SK-N-MC (cell line): Measurements from ENCODE around the gene CELSR3.

ENCODE experiments used
- DNase-seq: peaks from one replicate; pipeline ENCODE4 v3.0.0-alpha.2; 2011; ENCODE audit warnings: low read depth, low spot score
- H3K27ac ChIP-seq: fragments of 200-600 bp; sonication (generic); 2 replicates; pipeline ENCODE4 v1.5.1; 2016; ENCODE audit warnings: mixed run types
- H3K36me3 ChIP-seq: fragments of 200-600 bp; sonication (generic); 2 replicates; pipeline ENCODE4 v1.6.1; 2017; ENCODE audit warnings: antibody characterized with exemption, low read length, mixed read lengths; ENCODE audit not compliant: insufficient read depth
- H3K4me3 ChIP-seq: fragments of 200-600 bp; sonication (generic); 2 replicates; pipeline ENCODE4 v1.5.1; 2016
- H3K9ac ChIP-seq: fragments of 200-600 bp; sonication (generic); 2 replicates; pipeline ENCODE4 v1.8.0; 2017; ENCODE audit warnings: mixed run types, mixed read lengths; ENCODE audit not compliant: insufficient read length
- H3K9me3 ChIP-seq: fragments of 200-600 bp; sonication (generic); 2 replicates; pipeline ENCODE4 v1.6.1; 2017; ENCODE audit warnings: low read depth, mild to moderate bottlenecking, antibody characterized with exemption, low read length, moderate library complexity, mixed read lengths
- EZH2 ChIP-seq: fragments of 200-600 bp; sonication (generic); IDR thresholded peaks from one replicate; pipeline ENCODE4 v1.6.1; 2017; ENCODE audit warnings: antibody characterized with exemption
- FOXP2 ChIP-seq: optimal IDR thresholded peaks from 2 replicates; pipeline ENCODE3; 2011; ENCODE audit warnings: mild to moderate bottlenecking, moderate library complexity; ENCODE audit not compliant: insufficient read depth; ENCODE audit errors: extremely low read length, control extremely low read depth
- POLR2AphosphoS5 ChIP-seq: IDR thresholded peaks from 2 replicates; pipeline ENCODE4 v1.6.1; 2012; ENCODE audit warnings: mild to moderate bottlenecking, low read depth, low read length, borderline replicate concordance

CELSR3 gene

DNA sequence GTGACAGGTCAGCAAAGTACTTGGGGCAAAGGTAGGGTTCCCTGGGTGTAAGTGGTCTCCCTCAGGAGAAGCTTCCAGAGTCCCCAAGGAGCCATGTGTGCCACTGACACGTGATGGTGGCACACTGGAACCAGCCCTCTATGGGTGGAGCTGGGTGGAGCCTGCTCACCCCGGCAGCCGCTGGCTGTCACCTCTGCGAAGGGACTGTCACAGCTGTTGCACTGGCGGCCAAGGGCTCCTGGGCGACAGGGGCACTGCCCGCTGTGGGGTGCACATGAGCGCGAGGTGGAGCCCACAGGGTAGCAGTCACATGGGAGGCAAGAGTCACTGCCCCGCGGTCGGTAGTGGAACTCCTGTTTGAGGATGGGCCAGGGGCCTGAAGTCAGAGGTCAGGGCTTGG, 12.0 kb downstream of the CELSR3 start:
- H3K27ac ChIP-seq = no peak overlapping the region
- H3K9ac ChIP-seq = no peak overlapping the region
- H3K36me3 ChIP-seq = no peaks in the 10 kb centered on the region
- TF ChIP-seq EZH2 (no peak), POLR2AphosphoS5 (no peak), FOXP2 (no peak)
- H3K9me3 ChIP-seq = no peaks in the 10 kb centered on the region
- no peak for DNase-seq
- no peak overlapping the region for H3K4me3 ChIP-seq

- Histone ChIP-seq H3K36me3 (no peaks in the 10 kb centered on the region), H3K9me3 (no peaks in the 10 kb centered on the region), H3K27ac (no peak overlapping the region), H3K4me3 (no peak overlapping the region), H3K9ac (no peak overlapping the region)
- no peak for DNase-seq
- TF ChIP-seq EZH2 = no peak
These were observed 14.4 kb downstream of the CELSR3 start for GRCh38 chr3:48648188-48648850.

GRCh38 chr3:48647714-48648113, 15.0 kb downstream of the CELSR3 start:
- Histone ChIP-seq H3K27ac (no peak overlapping the region), H3K9ac (no peak overlapping the region), H3K36me3 (no peaks in the 10 kb centered on the region), H3K4me3 (no peak overlapping the region), H3K9me3 (no peaks in the 10 kb centered on the region)
- no peak for TF ChIP-seq POLR2AphosphoS5
- no peak for TF ChIP-seq FOXP2
- no peak for TF ChIP-seq EZH2
- no peak for DNase-seq

- TF ChIP-seq POLR2AphosphoS5 (no peak), EZH2 (no peak), FOXP2 (no peak)
- H3K9me3 ChIP-seq = no peaks in the 10 kb centered on the region
- no peaks in the 10 kb centered on the region for H3K36me3 ChIP-seq
- no peak for DNase-seq
- no peak overlapping the region for H3K4me3 ChIP-seq
- H3K9ac ChIP-seq = no peak overlapping the region
- H3K27ac ChIP-seq = no peak overlapping the region
These were observed 17.6 kb downstream of the CELSR3 start for GRCh38 chr3:48644898-48645760.

- TF ChIP-seq EZH2 = no peak
- no peak for TF ChIP-seq FOXP2
- TF ChIP-seq POLR2AphosphoS5 = no peak
- Histone ChIP-seq H3K27ac (no peak overlapping the region), H3K36me3 (no peaks in the 10 kb centered on the region), H3K4me3 (no peak overlapping the region), H3K9ac (no peak overlapping the region), H3K9me3 (no peaks in the 10 kb centered on the region)
- DNase-seq = no peak
These were observed 20.1 kb downstream of the CELSR3 start for GRCh38 chr3:48642605-48643004.

DNA sequence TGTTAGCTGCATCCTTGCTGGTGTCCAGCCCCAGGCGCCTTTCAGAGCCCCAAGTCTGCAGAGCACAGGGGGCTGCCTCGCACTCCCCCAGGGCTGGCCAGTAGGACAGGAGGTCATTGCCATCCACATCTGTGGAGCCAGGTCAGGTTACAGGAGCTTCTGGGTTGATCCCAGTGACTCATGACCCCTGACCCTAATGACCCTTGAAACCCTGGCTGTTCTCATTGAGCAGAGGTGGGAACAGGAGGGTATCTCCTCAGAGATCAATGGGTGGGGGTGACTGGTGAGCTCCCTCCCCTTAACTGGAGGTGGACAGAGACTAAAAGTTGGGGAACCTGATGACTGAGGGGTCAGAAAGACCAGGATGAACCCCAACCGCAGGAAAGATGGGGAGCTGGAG, 21.3 kb downstream of the CELSR3 start:
- Histone ChIP-seq H3K27ac (no peak overlapping the region), H3K9me3 (no peaks in the 10 kb centered on the region), H3K9ac (no peak overlapping the region), H3K36me3 (no peaks in the 10 kb centered on the region), H3K4me3 (no peak overlapping the region)
- no peak for DNase-seq
- no peak for TF ChIP-seq EZH2
- no peak for TF ChIP-seq POLR2AphosphoS5
- no peak for TF ChIP-seq FOXP2

DNA sequence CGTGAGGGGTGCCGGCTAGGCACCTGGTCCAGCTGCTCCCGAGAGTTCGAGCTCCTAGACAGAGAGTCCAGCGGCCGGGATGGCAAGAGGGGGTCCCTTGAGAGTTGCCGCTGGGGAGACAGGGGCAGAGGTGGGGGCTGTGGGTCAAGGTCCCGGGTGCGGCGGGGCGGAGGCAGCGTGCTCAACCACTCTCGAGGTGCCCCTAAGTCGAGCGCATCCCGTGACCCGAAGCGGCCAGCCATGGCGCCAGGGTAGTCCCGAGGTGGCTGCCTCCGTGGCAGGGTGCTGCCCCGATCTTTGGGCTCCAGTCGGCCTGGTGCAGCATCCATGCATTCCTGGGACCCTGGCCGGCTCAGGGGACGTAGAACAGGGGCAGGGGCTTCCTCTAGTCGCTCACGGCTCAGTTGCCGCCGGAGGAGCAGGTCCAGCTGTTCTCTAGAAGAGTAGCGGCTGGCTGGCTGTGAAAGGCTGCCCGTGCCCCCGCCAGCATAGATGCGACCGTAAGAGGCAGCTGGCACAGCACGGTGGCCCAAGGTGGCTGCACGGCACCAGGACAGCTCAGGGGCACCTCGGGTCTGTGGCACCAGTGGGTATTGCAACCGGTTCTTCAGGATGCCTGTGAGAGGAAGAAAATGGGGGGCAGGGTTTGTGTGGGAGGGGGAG, 22.6 kb downstream of the CELSR3 start:
- H3K9ac ChIP-seq = no peak overlapping the region
- no peak overlapping the region for H3K27ac ChIP-seq
- TF ChIP-seq POLR2AphosphoS5 = no peak
- no peak for TF ChIP-seq EZH2
- TF ChIP-seq FOXP2 = no peak
- no peak overlapping the region for H3K4me3 ChIP-seq
- no peaks in the 10 kb centered on the region for H3K9me3 ChIP-seq
- no peaks in the 10 kb centered on the region for H3K36me3 ChIP-seq
- no peak for DNase-seq

DNA sequence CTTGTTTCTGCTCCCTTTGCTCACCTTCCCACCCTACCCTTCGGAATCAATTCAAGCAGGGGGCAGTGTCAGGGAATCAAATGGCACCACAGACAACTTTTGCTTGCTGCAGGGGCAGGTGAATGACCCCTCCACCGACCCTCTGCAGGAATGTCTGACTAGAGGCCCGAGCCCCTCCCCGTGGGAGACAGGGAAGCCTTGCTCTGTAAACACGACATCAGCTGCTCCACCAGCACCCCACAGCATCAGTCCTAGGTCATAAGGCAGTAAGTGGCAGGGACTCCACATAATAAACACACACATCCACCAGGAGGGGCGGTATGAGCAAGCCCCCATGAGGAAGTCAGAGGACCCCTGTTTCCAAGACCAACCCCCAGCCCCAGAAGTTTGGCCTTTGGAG, 25.4 kb downstream of the CELSR3 start:
- Histone ChIP-seq H3K27ac (no peak overlapping the region), H3K36me3 (no peaks in the 10 kb centered on the region)
- TF ChIP-seq EZH2 (no peak), POLR2AphosphoS5 (no peak), FOXP2 (no peak)

DNA sequence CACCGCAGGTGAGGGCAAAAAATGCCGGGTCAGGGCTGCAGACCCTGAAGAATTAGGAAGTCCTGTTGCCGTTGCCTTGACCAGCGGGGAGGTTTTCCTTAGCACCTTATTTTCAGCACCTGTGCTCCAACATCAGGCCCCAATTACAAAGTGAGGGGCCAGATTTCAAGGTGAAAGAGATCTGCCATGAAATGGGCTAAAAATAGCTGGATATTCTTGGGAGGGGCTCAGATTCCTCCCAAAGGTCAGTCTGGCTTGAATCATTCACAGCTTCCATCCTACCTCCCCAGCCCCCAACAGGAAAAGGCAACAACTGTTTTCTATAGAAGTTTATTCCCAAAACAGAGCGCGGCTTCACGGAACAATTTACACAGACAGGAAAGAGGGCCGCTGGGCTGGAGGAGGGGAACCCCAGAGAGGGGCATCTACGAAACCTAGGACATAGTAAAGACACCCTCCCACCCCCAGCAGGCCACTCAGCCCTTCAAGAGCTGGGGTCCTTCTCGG, 26.5 kb downstream of the CELSR3 start:
- no peaks in the 10 kb centered on the region for H3K9me3 ChIP-seq
- H3K9ac ChIP-seq = no peak overlapping the region
- no peak for TF ChIP-seq POLR2AphosphoS5
- no peak for TF ChIP-seq EZH2
- TF ChIP-seq FOXP2 = no peak
- H3K4me3 ChIP-seq = peak overlapping the region; percentile 83
- H3K36me3 ChIP-seq = no peaks in the 10 kb centered on the region
- DNase-seq = no peak
- no peak overlapping the region for H3K27ac ChIP-seq

More for the DNA sequence above, 25.4 kb downstream of the CELSR3 start:
- H3K4me3 ChIP-seq = no peak overlapping the region
- DNase-seq = no peak
- H3K9me3 ChIP-seq = no peaks in the 10 kb centered on the region
- H3K9ac ChIP-seq = no peak overlapping the region
